Spleen (tissue), 7 donors: Measurements from ENCODE around the gene RHBDL3.

ENCODE experiments used
- CTCF ChIP-seq, 11 experiments: fragments of 200-600 bp in 7 of 11; fragments of 450-650 bp in 4 of 11; sonication (generic) in 4 of 11; IDR thresholded peaks in 8 of 11; conservative IDR thresholded peaks in 3 of 11; 1 replicate in 7 of 11; 2 replicates in 4 of 11; pipeline versions ENCODE4 v1.4.0 to v1.8.0; 2016 to 2021; ENCODE audit warnings: antibody characterized with exemption in 11 of 11, inconsistent platforms in 4 of 11, mild to moderate bottlenecking in 1 of 11
- POLR2A ChIP-seq, 3 donors: fragments of 450-650 bp; IDR thresholded peaks; one replicate each; pipeline ENCODE4 v1.5.1; 2017; ENCODE audit warnings: antibody characterized with exemption in 3 of 3, mild to moderate bottlenecking in 1 of 3
- donor health status: DM: no; HTN: no; CAD: no; lungs with moderate emphysema.
- donor health status: DM: no; HTN: no; CAD: no.
- donor health status: DM: no; HTN: no; CAD: no.

GRCh38 chr17:32357615-32358014 is 92.0 kb downstream of the RHBDL3 start:
- TF ChIP-seq CTCF (IDR thresholded peaks at IDR 0.05 in 8 of 11, conservative IDR thresholded peaks at IDR 0.05 in 3 of 11) (no peak), POLR2A (IDR thresholded peaks at IDR 0.05) (no peak)
